NCI-H2029 (cell line): ENCODE measurements around the gene ZNF573.

Source experiments
- DNase-seq: peaks from one replicate; lab custom pipeline; 2025; lab: John Stamatoyannopoulos, UW

The ZNF573 gene

GRCh38 chr19:37695144-37695899, 84.1 kb downstream of the ZNF573 start:
- DNase-seq: no peak

DNA sequence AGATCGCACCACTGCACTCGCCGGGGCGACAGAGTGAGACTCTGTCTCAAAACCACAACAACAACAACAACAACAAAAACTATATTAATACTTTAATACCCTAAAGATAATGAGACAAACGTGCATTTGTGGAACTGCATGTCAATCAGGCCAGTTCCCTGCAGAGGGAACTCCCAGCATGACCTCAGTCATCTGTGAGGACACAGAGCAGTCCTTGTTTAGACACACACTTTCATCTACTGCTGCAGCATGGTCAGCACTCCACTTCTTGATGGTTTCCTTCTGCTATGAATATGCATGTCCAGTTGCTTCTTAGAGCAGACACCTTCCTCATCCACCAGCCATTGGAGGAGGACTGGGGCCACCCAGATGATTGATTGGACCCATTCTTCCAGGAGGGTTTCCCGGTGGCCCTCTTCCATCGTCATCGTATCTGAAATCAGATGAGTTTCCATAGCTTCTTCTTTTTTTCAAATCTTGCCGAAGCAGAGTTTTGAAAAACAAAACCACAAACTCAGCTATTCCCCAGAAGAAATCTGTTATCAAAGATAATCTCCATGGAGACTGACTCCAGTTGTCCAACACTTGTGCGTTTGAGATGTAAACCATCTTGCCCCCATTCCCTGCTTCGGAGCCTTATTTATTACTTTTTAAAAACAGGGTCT, 86.3 kb downstream of the ZNF573 start:
- DNase-seq: no peak

DNA sequence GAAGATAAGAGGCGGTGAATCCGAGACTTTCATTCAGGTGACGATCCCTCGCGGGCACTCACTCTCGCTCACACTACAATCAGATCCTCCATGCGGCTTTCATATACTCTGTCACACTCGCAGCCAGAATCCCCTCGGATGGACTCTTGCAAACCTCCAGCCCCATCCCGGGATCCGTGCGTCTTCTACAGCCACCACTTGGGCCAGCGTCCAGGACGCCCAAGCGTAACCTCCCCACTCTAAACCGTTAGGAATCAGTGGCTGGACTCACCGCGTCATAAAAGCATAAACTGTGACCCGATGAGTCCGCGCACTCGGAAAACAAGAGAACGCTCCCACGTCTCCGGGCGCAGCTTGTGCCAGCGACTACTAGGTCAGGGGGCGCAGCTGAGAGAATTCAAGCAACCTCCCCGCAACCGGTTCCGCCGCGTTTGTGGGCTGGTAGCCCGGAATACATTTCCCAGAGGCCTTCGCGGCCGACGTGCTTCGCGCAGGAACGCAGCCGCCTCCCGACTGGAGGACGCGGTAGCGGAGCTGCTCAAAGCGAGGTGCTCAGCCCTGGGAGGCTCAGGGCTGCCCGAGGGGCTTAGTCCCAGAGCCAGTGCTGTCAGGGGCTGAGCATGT, 87.4 kb downstream of the ZNF573 start:
- peak; percentile 67 for DNase-seq
